SU-DHL-6 (cell line): ENCODE results near the gene WNT11.

Source experiments
- CTCF ChIP-seq: fragments of 200-600 bp; sonication (generic); IDR thresholded peaks from one replicate; pipeline ENCODE4 v1.5.1; 2017; ENCODE audit warnings: antibody characterized with exemption, mild to moderate bottlenecking, low read length, moderate library complexity; ENCODE audit not compliant: insufficient read depth, poor library complexity, severe bottlenecking
- EZH2phosphoT487 ChIP-seq: fragments of 200-600 bp; sonication (generic), shearing (Covaris generic); conservative IDR thresholded peaks from 2 replicates; pipeline ENCODE4 v1.6.1; 2018; ENCODE audit warnings: mild to moderate bottlenecking, antibody characterized with exemption, low read length, moderate library complexity, mixed read lengths

GRCh38 chr11:76169473-76169896 is 36.8 kb downstream of the WNT11 start:
- TF ChIP-seq CTCF (no peak), EZH2phosphoT487 (no peak)
